HG02642 (cell line): ENCODE data around the gene ISG20.

ENCODE experiments used
- ATAC-seq: cut with Tn5 transposase; IDR thresholded peaks from one replicate; pipeline ENCODE4 v1.9.1; 2021; ENCODE audit warnings: mild to moderate bottlenecking; ENCODE audit not compliant: unreplicated experiment, poor library complexity

ISG20 gene

GRCh38 chr15:88678755-88679154 is 39.9 kb downstream of the ISG20 start:
- ATAC-seq = no peak

GRCh38 chr15:88680241-88681001 is 41.6 kb downstream of the ISG20 start:
- no peak for ATAC-seq

GRCh38 chr15:88681610-88682221 is 42.9 kb downstream of the ISG20 start:
- ATAC-seq = no peak

- no peak for ATAC-seq
Observed at GRCh38 chr15:88684345-88684744, 45.5 kb downstream of the ISG20 start.

- no peak for ATAC-seq
Observed at GRCh38 chr15:88686166-88686565, 47.4 kb downstream of the ISG20 start.

GRCh38 chr15:88688394-88688933 is 49.6 kb downstream of the ISG20 start:
- ATAC-seq = no peak

- no peak for ATAC-seq
Observed at GRCh38 chr15:88690331-88690730, 51.5 kb downstream of the ISG20 start.

- ATAC-seq = no peak
Observed at GRCh38 chr15:88693191-88693590, 54.4 kb downstream of the ISG20 start.

- no peak for ATAC-seq
Observed at GRCh38 chr15:88695101-88695500, 56.3 kb downstream of the ISG20 start.

- no peak for ATAC-seq
Observed at GRCh38 chr15:88695691-88696251, 57.0 kb downstream of the ISG20 start.

GRCh38 chr15:88696254-88696653 is 57.4 kb downstream of the ISG20 start:
- no peak for ATAC-seq

- no peak for ATAC-seq
Observed at GRCh38 chr15:88697276-88697675, 58.5 kb downstream of the ISG20 start.

GRCh38 chr15:88699861-88700260 is 61.0 kb downstream of the ISG20 start:
- ATAC-seq = no peak

- no peak for ATAC-seq
Observed at GRCh38 chr15:88700716-88701115, 61.9 kb downstream of the ISG20 start.

GRCh38 chr15:88701561-88702095 is 62.8 kb downstream of the ISG20 start:
- ATAC-seq = no peak

GRCh38 chr15:88702983-88703382 is 64.2 kb downstream of the ISG20 start:
- ATAC-seq = no peak

GRCh38 chr15:88703533-88703932 is 64.7 kb downstream of the ISG20 start:
- no peak for ATAC-seq

GRCh38 chr15:88704791-88705768 is 66.3 kb downstream of the ISG20 start:
- ATAC-seq = no peak

- no peak for ATAC-seq
Observed at GRCh38 chr15:88705769-88706165, 67.0 kb downstream of the ISG20 start.
